Measurements from ENCODE around the gene MED13L.

DNA sequence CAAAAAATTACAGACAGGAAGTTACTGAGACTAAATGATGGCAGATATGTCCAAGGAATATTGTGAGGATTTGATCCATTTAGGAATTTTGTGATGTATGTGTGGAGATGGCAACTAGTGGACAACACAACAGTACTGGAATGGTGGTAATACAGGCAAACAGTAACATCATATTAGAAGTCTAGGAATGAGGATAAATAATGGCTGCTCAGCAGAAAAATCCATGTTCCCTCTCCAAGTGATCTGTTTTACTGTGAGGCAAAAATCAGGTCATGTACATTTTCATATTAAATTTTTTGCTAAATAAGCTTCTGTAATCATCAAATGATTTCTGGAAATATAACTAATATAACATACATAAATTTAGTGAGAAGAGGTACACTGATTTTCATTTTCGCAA lies 108.4 kb downstream of the MED13L start:
- TF ChIP-seq EZH2 (IDR thresholded peaks at IDR 0.05; ENCODE audit: borderline replicate concordance, low read depth, low read length, severe bottlenecking): no peak
- TF ChIP-seq, protein P1, sequence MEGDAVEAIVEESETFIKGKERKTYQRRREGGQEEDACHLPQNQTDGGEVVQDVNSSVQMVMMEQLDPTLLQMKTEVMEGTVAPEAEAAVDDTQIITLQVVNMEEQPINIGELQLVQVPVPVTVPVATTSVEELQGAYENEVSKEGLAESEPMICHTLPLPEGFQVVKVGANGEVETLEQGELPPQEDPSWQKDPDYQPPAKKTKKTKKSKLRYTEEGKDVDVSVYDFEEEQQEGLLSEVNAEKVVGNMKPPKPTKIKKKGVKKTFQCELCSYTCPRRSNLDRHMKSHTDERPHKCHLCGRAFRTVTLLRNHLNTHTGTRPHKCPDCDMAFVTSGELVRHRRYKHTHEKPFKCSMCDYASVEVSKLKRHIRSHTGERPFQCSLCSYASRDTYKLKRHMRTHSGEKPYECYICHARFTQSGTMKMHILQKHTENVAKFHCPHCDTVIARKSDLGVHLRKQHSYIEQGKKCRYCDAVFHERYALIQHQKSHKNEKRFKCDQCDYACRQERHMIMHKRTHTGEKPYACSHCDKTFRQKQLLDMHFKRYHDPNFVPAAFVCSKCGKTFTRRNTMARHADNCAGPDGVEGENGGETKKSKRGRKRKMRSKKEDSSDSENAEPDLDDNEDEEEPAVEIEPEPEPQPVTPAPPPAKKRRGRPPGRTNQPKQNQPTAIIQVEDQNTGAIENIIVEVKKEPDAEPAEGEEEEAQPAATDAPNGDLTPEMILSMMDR (IDR thresholded peaks at IDR 0.05; ENCODE audit: extremely low read depth in 1 of 2, insufficient read depth in 1 of 2, low read depth in 1 of 2, low read length in 2 of 2): no peak
- no peak for TF ChIP-seq JUN (IDR thresholded peaks at IDR 0.05; ENCODE audit: borderline replicate concordance, insufficient read depth, insufficient read length, low read depth)
- no peak for TF ChIP-seq POLR2AphosphoS5 (IDR thresholded peaks at IDR 0.05; ENCODE audit: insufficient read depth, low read depth, low read length)
- no peak for TF ChIP-seq MYC (IDR thresholded peaks at IDR 0.05; ENCODE audit: low read depth, low read length)
- no peak for TF ChIP-seq POLR2A (IDR thresholded peaks at IDR 0.05; ENCODE audit: low read depth, low read length)
- TF ChIP-seq FOS (IDR thresholded peaks at IDR 0.05; ENCODE audit: borderline replicate concordance, insufficient read depth, low read length): no peak
